Stimulated activated CD8-positive, alpha-beta memory T cell treated with anti-CD3 and anti-CD28 coated beads, Interleukin-4, amount 100 ng/mL, for 4 hours (primary cell): ENCODE data around the gene ALDH6A1.
"Not testable (repeated sequence)": the region's sequence is repeated elsewhere in the genome, so short reads cannot be mapped to it uniquely, and the experiment has no call there.

ENCODE experiments used
- DNase-seq, 2 donors: peaks; one replicate each; pipeline ENCODE4 v3.0.0-alpha.2; 2020; ENCODE audit warnings: low read depth in 2 of 2, low spot score in 1 of 2

Gene ALDH6A1

DNA sequence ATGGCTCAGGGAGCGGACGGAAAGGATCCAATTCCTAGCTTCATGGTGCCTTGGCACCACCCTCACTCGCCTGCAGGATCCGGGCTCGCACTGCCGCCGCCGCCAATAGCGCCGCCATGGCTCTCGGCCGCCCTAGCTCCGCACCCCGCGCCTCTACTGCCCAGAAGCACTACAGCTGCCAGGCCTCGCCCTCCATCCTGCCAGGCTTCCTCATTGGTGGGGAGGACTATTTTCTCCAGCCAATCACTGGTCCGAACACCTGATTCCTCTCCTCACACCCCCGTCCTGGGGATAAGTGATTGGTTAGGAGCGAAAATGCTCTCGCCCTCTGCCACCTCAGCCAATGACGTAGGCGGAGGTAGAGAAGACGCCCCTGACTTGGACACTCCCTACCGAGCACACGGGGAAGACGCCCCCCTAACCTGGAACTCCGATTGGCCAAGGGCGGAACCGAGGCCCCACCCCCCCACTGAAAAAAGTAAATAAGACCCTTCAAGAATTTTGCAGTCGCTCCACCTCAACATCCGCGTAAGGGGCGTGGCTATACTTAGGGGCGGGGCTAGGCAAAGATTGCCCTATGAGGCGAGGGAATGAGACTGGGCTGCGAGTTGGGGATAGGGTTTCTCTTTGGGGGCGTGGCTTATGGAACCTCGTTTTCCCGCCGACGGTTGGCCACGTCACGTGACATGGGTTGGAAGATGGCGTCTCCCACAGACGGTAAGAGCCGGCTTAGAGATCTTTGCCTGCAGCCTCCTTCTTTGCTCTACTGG, at the start of gene ALDH6A1, which contains the start of gene LIN52:
Gene ALDH6A1, minus strand, starts transcription at position 177 of the 770 bp plus-strand sequence. Its CDS starts 59 bp downstream, at position 118.
Gene LIN52, plus strand, starts transcription at position 680 of the 770 bp plus-strand sequence. Its CDS starts 19 bp downstream, at position 699.
- peak; percentile 100 for DNase-seq

- DNase-seq, result no peak
Observed at GRCh38 chr14:74127634-74128033, 43.4 kb upstream of the ALDH6A1 start.

DNA sequence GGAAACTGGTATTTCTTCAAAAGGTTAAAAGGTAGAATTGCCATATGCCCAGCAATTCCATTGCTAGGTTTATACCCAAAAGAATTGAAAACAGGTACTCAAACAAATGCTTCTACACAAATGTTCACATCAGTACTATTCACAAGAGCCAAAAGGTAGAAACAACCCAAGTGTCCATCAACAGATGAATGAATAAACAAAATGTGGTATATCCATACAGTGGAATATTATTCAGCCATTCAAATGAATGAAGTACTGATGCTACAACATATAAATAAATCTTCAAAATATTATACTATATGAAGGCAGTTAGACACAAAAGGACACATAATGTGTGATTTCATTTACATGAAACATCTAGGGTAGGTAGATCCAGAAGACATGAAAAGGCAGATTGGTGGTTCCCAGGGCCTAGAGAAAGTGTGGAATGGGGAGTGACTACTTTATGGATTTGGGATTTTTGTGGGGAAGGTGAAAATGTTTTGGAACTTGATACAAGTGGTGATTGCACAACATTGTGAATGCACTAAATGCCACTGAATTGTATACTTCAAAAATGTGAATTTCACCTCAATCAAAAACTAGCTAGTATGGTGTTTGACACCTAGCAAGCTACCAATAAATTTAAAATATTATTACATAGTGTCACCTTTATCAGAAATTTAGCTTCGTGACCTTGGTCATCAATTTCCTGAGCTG, 42.2 kb upstream of the ALDH6A1 start:
- DNase-seq, result no peak

DNA sequence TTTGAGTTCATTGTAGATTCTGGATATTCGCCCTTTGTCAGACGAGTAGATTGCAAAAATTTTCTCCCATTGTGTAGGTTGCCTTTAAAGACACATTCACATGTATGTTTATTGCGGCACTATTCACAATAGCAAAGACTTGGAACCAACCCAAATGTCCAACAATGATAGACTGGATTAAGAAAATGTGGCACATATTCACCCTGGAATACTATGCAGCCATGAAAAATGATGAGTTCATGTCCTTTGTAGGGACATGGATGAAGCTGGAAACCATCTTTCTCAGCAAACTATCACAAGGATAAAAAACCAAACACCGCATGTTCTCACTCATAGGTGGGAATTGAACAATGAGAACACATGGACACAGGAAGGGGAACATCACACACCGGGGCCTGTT, 41.2 kb upstream of the ALDH6A1 start:
- DNase-seq, result not testable (repeated sequence)

DNA sequence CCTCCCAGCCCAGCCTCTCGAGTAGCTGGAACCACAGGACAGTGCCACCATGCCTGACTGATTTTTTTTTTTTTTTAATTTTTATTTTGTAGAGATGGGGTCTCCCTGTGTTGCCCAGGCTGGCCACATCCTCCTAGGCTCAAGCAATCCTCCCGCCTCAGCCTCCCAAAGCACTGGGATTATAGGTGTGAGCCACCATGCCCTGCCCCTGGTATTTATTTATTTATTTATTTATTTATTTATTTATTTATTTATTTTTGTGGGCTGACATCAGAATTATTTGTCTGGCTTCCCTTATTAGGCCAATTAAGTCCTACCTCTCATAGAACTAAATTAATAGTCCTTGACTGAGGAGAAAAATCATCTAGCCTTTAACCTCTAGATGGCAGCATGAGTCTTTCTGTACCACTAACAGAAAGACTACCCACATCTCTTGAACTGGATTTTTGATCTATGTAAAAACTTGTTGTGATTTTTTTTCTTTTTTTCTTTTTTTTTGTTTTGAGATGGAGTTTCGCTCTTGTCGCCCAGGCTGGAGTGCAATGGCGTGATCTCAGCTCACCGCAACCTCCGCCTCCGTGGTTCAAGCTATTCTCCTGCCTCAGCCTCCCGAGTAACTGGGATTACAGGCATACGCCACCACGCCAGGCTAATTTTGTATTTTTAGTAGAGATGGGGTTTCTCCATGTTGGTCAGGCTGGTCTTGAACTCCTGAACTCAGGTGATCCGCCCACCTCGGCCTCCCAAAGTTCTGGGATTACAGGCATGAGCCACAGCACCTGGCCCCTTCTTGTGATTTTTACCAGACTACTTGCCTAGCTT, 27.4 kb upstream of the ALDH6A1 start:
- not testable (repeated sequence) for DNase-seq

GRCh38 chr14:74109369-74109768, 25.1 kb upstream of the ALDH6A1 start:
- no peak for DNase-seq

- no peak for DNase-seq
Observed at GRCh38 chr14:74105381-74105780, 21.1 kb upstream of the ALDH6A1 start.

GRCh38 chr14:74089251-74090020, 5.2 kb upstream of the ALDH6A1 start:
- no peak for DNase-seq

- DNase-seq, result no peak
Observed at GRCh38 chr14:74085828-74086227, 1.6 kb upstream of the ALDH6A1 start.

GRCh38 chr14:74085047-74085637, 889 bp upstream of the ALDH6A1 start:
- DNase-seq, result no peak

DNA sequence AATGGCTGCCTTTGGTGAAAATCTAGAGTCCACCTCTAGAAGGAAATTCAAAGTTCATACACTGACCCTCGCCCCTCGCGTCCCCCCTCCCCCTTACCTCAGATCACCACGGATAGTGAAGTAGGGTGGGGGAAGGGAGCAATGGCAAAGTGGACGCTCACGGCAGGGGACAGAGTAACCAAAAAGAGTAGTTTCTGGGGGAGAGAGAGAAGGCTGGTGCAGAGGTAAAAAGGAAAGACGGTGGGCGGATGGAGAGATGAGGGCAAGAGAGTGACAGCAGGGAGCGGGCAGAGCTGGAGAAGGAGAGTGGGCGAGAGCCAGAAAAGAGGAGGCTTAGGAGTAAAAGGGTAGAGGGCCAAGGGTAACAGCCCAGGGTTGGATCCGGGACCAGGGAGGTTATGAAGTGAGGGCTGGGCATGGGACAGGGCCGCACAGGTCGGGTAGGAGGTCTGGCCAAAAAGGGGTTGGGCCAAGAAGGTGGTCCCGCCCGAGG, 423 bp downstream of the ALDH6A1 start:
- no peak for DNase-seq

- no peak for DNase-seq
Observed at GRCh38 chr14:74083161-74083560, 1.1 kb downstream of the ALDH6A1 start.

- DNase-seq, result no peak
Observed at GRCh38 chr14:74081491-74081890, 2.8 kb downstream of the ALDH6A1 start.

DNA sequence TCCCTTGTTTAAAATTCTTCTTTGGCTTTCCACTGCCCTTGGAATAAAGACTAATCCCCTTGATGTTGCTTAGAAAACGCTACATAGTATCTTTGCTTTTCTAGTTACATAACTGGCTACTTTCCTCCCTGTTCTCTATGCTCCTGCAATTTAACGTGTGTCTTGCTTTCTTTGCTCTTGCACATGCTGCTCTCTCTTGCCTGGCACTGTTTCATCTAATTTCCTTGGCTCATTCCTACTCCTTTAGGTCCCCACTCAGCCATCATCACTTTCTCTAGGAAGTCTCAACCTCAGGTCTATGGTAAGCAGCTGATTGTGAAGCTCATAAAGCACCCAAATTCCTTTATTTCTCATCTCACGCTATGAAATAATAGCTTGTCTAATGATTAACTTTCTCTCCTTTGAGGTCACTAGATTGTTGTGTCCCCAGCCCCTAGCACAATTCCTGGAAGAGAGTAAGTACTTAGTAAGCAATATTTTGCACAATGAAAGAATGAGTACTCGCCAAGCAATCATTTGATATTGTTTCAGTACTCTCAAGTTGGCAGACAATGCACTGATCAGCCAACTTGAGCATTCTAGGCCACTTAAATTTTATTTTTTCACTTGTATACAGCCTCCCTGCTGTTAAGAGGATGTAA, 3.3 kb downstream of the ALDH6A1 start:
- no peak for DNase-seq

DNA sequence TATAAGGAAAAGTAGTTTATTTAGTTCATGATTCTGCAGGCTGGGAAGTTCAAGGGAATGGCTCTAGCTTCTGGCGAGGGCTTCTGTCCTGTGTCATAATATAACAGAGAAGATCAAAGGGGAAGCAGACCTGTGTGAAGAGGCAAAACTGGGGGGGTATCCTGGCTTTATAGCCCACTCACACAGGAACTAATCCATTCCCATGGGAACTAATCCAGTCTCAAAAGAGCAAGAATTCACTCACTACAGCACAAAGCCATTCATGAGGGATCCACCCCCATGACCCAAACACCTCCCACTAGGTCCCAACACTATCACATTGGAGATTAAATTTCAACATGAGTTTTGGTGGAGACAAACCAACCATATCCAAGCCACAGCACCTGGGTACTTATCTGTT, 6.9 kb downstream of the ALDH6A1 start:
- DNase-seq, result no peak

GRCh38 chr14:74065746-74066575, 18.3 kb downstream of the ALDH6A1 start:
- no peak for DNase-seq

DNA sequence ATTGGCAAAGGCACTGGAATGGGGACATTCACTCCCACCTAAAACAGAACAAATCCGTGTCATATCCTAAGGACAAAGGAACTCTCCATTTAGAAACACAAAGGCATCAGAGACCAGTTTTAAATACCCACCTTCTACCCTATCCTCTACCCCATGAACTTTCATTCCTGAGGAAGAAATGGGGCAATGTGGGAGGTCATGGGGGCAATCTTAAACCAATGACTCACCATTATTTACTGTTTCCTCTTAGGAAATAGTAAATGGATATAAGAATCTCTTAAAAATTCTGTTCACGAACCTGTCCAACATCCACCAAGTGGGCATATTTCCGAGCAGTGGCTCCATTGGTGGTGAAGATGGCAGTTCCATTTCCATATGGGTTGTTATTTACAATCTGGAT, 19.4 kb downstream of the ALDH6A1 start:
- DNase-seq, result no peak

GRCh38 chr14:74064426-74064825, 19.8 kb downstream of the ALDH6A1 start:
- DNase-seq, result no peak

DNA sequence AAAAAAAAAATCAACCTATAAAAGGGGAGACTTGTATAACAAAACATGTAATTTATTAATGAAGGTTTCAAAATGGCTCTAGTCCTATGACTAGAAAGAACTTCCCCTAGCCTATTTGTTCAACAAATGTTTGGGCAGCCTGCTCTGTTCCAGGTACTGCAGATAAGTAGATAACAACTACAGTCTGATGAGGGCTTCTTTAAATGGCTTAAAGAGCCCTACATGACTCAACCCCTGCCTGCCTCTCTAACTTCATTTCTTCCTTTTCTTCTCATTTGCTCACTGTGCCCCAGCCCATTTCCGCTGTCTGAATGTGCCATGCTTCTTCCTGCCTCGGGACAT, 21.5 kb downstream of the ALDH6A1 start:
- DNase-seq, result no peak
